ENCODE measurements around the gene SMLR1. TPM values are rescaled to one million over a fixed set of nuclear protein-coding genes. Genes with fewer than 3 reads are reported as not detected.

SMLR1 gene
- total and polyA plus RNA-seq, 2 donors (not counting 3 experiments of a cell fraction or from before 2014, with no cell fraction given), result not detected

DNA sequence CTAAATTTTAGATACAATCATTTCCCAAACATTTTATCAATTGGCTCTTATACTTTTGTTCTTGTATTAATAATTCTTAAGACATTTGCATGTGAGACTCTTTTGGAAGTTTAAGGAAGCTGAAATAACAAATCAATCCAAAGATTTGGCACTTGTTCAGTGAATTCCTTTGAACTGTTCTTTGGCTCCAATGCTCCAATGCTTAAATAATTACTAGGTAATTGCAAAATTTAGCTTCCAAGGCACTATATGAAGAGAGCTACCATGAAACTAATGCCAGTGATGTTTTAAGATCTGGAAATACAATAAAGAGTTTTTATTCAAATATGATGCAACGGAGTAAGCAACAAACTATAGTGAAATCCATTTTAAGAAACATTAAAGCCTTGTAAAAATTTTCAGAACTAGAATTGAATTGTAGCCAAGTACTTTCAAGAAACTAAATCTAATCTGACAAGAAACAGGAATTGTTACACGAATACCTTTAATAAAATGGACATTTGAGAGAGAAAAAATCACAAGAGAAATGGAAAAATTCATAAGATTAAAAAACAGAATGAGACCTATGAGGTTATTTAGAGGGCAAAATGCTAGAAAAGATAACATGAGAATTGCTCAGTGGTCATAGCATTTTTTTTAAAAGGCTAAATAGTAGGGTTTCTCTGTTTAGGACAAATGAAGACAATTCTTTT lies 43.6 kb upstream of the SMLR1 start:
- Histone ChIP-seq H4K20me1 (replicated peaks; ENCODE audit: control insufficient read depth, extremely low read depth, insufficient read depth, low read length) (no peaks in the 10 kb centered on the region), H3K4me3 (replicated peaks in 1 of 3; ENCODE audit: insufficient read depth in 1 of 3, low read depth in 1 of 3, low read length in 3 of 3) (no peak overlapping the region), H3K36me3 (ENCODE audit: control insufficient read depth in 2 of 2, extremely low read depth in 1 of 2, insufficient read depth in 2 of 2, low read length in 2 of 2) (no peaks in the 10 kb centered on the region), H3K9ac (replicated peaks; ENCODE audit: extremely low read depth, insufficient read depth, low read length) (no peak overlapping the region), H3K4me2 (ENCODE audit: insufficient read depth, low read length) (no peak overlapping the region), H2AFZ (ENCODE audit: low read depth, low read length) (no peak overlapping the region), H3K27ac (ENCODE audit: insufficient read depth, low read depth, low read length) (no peak overlapping the region), H3K9me1 (replicated peaks; ENCODE audit: control insufficient read depth, extremely low read depth, insufficient read depth, low read length) (no peaks in the 10 kb centered on the region), H3K9me3 (replicated peaks; ENCODE audit: control insufficient read depth, insufficient read depth, low read length) (no peaks in the 10 kb centered on the region), H3K4me1 (ENCODE audit: control insufficient read depth, extremely low read depth, insufficient read depth, low read length) (no peaks in the 10 kb centered on the region), H3K79me2 (ENCODE audit: control insufficient read depth, insufficient read depth, low read length) (no peaks in the 10 kb centered on the region), H3K27me3 (ENCODE audit: control insufficient read depth in 2 of 2, insufficient read depth in 2 of 2, low read length in 2 of 2) (peaks cover 0 to 5% of the 10 kb centered on the region in 2 experiments)
- no TSS peak for BruUV-seq (replicated peaks)
- ChIA-PET POLR2A (no interaction called here), CTCF (interaction anchor here (0.9 kb wide), 1 partner anchor 11 kb away, joined by 3 read pairs; no protein-coding TSS in a partner anchor)
- dilution Hi-C loops (cut with MboI; ENCODE audit: extremely low pct_ligation_motif_present, low sequenced_read_pairs), result no loop called here
- peak; percentile 26 for DNase-seq (ENCODE audit: low read depth, low spot score)
- FAIRE-seq, result no peak
- intact Hi-C loops (cut with micrococcal nuclease), result no loop called here
- no peak for TF ChIP-seq POLR2A (IDR thresholded peaks at IDR 0.05; ENCODE audit: low read depth, low read length)
- no peak for TF ChIP-seq GATA2 (IDR thresholded peaks at IDR 0.05; ENCODE audit: insufficient read depth, insufficient read length, low read depth, low read length)
- TF ChIP-seq MAX (IDR thresholded peaks at IDR 0.05; ENCODE audit: insufficient read depth, insufficient read length), result no peak
- no peak for TF ChIP-seq MYC (IDR thresholded peaks at IDR 0.05; ENCODE audit: low read depth, low read length)
- no peak for TF ChIP-seq FOS (IDR thresholded peaks at IDR 0.05; ENCODE audit: borderline replicate concordance, insufficient read depth, low read length)
- TF ChIP-seq POLR2AphosphoS5 (IDR thresholded peaks at IDR 0.05; ENCODE audit: insufficient read depth, low read depth, low read length), result no peak
- TF ChIP-seq EZH2 (IDR thresholded peaks at IDR 0.05; ENCODE audit: borderline replicate concordance, low read depth, low read length, severe bottlenecking), result no peak
